ENCODE data around the gene HSD17B11. TPM values are rescaled to one million over a fixed set of nuclear protein-coding genes. Genes with fewer than 3 reads are reported as not detected.
A peak's percentile ranks its signal among the peaks of the same experiment; 100 is the strongest.

HSD17B11 gene
- total RNA-seq, 3 donors from 2014 or later, result 142 to 252 (median 250) TPM

DNA sequence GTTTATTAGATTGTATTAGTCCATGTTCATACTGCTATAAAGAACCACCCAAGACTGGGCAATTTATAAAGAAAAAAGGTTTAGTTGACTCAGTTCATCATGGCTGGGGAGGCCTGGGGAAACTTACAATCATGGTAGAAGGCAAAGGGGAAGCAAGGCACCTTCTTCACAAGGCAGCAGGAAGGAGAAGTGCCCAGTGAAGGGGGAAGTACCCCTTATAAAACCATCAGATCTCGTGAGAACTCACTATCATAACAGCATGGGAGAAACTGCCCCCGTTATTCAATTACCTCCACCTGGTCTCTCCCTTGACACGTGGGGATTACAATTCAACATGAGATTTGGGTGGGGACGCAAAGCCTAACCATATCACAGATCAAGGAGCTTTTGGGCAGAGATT, 60.2 kb downstream of the HSD17B11 start:
- DNase-seq (no peak), ATAC-seq (no peak)
- intact Hi-C loops (cut with DNase I, micrococcal nuclease), result no loop called here
- TF ChIP-seq, protein P1, sequence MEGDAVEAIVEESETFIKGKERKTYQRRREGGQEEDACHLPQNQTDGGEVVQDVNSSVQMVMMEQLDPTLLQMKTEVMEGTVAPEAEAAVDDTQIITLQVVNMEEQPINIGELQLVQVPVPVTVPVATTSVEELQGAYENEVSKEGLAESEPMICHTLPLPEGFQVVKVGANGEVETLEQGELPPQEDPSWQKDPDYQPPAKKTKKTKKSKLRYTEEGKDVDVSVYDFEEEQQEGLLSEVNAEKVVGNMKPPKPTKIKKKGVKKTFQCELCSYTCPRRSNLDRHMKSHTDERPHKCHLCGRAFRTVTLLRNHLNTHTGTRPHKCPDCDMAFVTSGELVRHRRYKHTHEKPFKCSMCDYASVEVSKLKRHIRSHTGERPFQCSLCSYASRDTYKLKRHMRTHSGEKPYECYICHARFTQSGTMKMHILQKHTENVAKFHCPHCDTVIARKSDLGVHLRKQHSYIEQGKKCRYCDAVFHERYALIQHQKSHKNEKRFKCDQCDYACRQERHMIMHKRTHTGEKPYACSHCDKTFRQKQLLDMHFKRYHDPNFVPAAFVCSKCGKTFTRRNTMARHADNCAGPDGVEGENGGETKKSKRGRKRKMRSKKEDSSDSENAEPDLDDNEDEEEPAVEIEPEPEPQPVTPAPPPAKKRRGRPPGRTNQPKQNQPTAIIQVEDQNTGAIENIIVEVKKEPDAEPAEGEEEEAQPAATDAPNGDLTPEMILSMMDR (IDR thresholded peaks at IDR 0.05), result no peak
- H3K36me3 ChIP-seq (ENCODE audit: low read depth), result no peaks in the 10 kb centered on the region
- H3K4me1 ChIP-seq (ENCODE audit: low read depth), result no peaks in the 10 kb centered on the region
- H3K4me3 ChIP-seq, result no peak overlapping the region
- H3K9me3 ChIP-seq, result peaks cover 9% of the 10 kb centered on the region

DNA sequence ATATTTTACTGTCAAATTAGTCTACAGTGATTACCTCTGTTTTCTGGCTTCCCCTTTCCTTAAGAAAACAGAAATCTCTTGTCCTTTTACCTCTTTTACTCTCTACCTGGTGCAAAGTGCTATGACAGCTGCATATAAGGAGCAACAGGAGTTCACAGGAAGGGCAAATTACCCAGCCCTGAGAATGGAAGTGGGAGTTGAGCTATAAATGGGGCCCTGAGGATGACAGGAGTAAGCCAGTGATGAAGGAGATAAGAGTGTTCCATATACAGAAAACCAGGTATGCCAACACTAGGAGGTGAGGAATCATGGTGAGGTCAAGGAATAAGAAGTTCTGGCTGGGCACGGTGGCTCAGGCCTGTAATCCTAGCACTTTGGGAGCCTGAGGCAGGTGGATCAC, 63.9 kb downstream of the HSD17B11 start:
- Histone ChIP-seq H3K36me3 (ENCODE audit: low read depth) (no peaks in the 10 kb centered on the region), H3K4me1 (ENCODE audit: low read depth) (no peaks in the 10 kb centered on the region), H3K4me3 (no peak overlapping the region), H3K9me3 (no peaks in the 10 kb centered on the region)
- DNase-seq, result no peak
- intact Hi-C loops (cut with DNase I, micrococcal nuclease), result no loop called here
- ATAC-seq, result no peak
- TF ChIP-seq, protein P1 (IDR thresholded peaks at IDR 0.05), result no peak

DNA sequence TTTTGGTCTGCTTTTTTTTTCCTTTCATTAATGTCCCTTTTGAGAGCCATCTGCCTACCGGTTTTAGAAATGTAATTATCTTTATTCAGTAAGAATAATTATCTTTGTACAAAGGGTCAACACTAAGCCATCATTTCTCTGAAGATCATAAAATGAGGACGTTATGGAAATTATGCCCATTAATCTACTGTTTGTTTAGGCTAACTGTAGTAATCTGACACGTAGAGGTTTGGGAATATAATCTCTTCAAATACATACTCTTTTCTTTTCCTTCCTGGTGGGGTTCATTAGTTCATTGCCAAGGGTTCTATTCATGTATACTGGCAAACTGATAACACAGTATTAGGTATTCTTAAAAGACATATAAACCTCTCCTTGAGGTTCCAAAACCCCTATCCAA, 64.5 kb downstream of the HSD17B11 start:
- TF ChIP-seq, protein P1 (IDR thresholded peaks at IDR 0.05), result no peak
- no peaks in the 10 kb centered on the region for H3K4me1 ChIP-seq (ENCODE audit: low read depth)
- no peak for ATAC-seq

DNA sequence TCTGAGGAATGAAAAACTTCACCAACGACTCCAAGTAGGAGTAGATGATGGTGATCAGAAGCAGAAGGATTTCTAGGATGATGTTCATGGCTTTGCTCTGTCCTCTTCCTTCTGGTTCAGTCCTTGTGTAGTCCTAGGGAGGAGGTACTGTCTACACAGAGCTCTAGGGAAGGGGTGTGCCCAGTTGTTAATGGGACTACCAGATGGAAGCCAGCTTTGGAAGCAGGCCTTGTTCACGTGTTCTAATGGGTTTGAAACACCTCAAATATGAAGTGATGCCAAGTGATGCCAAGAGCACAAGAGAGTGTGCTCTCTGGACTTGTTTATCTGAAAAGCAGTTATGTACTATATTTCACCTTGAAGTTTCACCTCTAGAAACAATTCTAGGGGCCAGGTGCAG, 68.2 kb downstream of the HSD17B11 start, which contains the start of gene HSD17B13:
HSD17B13 (minus strand) TSS at position 129 of the 400 bp plus-strand sequence; CDS start at position 88, 41 bp downstream.
- ATAC-seq (no peak), DNase-seq (no peak)
- H3K36me3 ChIP-seq (ENCODE audit: low read depth), result no peaks in the 10 kb centered on the region
- no peaks in the 10 kb centered on the region for H3K9me3 ChIP-seq
- TF ChIP-seq, protein P1 (IDR thresholded peaks at IDR 0.05), result no peak
- intact Hi-C loops (cut with DNase I, micrococcal nuclease), result no loop called here
- no peak within 1 kb of the TSS for H3K4me3 ChIP-seq
- no peaks in the 10 kb centered on the region for H3K4me1 ChIP-seq (ENCODE audit: low read depth)

More for the DNA sequence above, 64.5 kb downstream of the HSD17B11 start:
- Histone ChIP-seq H3K9me3 (no peaks in the 10 kb centered on the region), H3K36me3 (ENCODE audit: low read depth) (no peaks in the 10 kb centered on the region), H3K4me3 (no peak overlapping the region)
- intact Hi-C loops (cut with DNase I, micrococcal nuclease), result no loop called here
- DNase-seq, result no peak

DNA sequence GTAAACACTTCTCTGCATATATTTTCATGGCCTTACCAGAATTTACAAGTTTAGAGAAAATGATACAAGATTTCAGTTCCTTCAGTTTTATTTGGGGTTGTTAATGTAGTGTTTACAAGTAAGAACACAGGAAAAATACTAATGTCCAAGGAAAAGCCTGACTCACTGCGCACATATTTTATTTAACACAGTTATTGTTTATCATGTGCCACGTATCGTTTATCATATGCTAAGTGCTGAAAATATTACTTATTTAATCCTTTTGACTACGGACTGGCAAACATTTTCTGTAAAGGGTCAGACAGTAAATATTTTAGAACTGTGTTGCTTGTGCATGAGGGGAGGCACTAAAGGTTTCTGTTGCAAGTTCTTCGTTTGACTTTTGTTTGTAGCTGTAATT, 69.1 kb downstream of the HSD17B11 start:
- Histone ChIP-seq H3K4me1 (ENCODE audit: low read depth) (no peaks in the 10 kb centered on the region), H3K4me3 (no peak overlapping the region), H3K9me3 (no peaks in the 10 kb centered on the region), H3K36me3 (ENCODE audit: low read depth) (no peaks in the 10 kb centered on the region)
- ATAC-seq, result no peak
- intact Hi-C loops (cut with DNase I, micrococcal nuclease), result no loop called here
- TF ChIP-seq, protein P1 (IDR thresholded peaks at IDR 0.05), result no peak
- DNase-seq, result no peak

DNA sequence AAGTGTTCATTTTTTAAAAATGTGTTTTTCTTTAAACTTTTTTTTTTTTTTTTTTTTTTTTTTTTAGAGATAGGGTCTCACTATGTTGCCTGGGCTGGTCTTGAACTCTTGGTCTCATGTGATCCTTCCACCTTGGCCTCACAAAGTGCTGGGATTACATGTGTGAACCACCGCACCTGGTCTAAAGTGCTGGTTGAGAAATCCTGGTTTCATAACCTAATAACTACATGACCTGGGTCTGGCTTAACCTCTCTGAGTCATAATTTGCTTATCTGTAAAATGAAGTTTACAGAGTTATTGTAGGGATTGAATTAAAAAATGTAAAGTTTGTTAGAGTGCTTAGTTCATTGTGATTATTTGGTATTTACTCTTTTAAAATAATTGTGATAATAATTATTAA, 73.5 kb downstream of the HSD17B11 start:
- H3K9me3 ChIP-seq, result no peaks in the 10 kb centered on the region
- DNase-seq (no peak), ATAC-seq (peak; percentile 20)
- TF ChIP-seq, protein P1 (IDR thresholded peaks at IDR 0.05), result no peak
- no peaks in the 10 kb centered on the region for H3K36me3 ChIP-seq (ENCODE audit: low read depth)
- no peaks in the 10 kb centered on the region for H3K4me1 ChIP-seq (ENCODE audit: low read depth)
- intact Hi-C loops (cut with DNase I, micrococcal nuclease), result no loop called here
- H3K4me3 ChIP-seq, result no peak overlapping the region
